ENCODE measurements around the gene SCUBE3. TPM values are rescaled to one million over a fixed set of nuclear protein-coding genes. Genes with fewer than 3 reads are reported as not detected.

The SCUBE3 gene
- total RNA-seq, 1 experiment from 2014 or later, result 0.05 TPM

DNA sequence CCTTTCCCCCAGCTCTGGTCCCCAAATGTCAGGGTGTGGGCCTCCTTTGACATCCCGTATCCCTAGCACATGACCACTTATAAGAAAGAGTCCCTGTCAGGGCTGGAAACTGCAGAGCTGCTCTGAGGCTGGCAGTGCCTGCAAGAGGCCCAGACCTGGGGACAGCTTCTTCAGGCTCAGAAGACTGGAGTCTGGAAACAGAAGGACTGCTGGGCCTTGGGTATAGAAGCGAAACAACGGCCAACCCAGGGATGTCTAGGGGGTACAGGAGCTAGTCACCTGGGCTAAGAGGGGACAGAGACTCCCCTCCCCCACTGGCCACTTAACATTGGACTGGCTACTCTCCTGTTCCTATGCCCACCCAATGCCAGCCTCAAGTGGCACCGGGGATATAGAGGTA is 4.7 kb downstream of the SCUBE3 start (continued):
- TF ChIP-seq, protein P1, sequence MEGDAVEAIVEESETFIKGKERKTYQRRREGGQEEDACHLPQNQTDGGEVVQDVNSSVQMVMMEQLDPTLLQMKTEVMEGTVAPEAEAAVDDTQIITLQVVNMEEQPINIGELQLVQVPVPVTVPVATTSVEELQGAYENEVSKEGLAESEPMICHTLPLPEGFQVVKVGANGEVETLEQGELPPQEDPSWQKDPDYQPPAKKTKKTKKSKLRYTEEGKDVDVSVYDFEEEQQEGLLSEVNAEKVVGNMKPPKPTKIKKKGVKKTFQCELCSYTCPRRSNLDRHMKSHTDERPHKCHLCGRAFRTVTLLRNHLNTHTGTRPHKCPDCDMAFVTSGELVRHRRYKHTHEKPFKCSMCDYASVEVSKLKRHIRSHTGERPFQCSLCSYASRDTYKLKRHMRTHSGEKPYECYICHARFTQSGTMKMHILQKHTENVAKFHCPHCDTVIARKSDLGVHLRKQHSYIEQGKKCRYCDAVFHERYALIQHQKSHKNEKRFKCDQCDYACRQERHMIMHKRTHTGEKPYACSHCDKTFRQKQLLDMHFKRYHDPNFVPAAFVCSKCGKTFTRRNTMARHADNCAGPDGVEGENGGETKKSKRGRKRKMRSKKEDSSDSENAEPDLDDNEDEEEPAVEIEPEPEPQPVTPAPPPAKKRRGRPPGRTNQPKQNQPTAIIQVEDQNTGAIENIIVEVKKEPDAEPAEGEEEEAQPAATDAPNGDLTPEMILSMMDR (IDR thresholded peaks at IDR 0.05 in 2 of 3, conservative IDR thresholded peaks at IDR 0.05 in 1 of 3; ENCODE audit: borderline replicate concordance in 1 of 3, insufficient read depth in 1 of 3, low read depth in 2 of 3, low read length in 2 of 3), result no peak
- TF ChIP-seq, protein P2, sequence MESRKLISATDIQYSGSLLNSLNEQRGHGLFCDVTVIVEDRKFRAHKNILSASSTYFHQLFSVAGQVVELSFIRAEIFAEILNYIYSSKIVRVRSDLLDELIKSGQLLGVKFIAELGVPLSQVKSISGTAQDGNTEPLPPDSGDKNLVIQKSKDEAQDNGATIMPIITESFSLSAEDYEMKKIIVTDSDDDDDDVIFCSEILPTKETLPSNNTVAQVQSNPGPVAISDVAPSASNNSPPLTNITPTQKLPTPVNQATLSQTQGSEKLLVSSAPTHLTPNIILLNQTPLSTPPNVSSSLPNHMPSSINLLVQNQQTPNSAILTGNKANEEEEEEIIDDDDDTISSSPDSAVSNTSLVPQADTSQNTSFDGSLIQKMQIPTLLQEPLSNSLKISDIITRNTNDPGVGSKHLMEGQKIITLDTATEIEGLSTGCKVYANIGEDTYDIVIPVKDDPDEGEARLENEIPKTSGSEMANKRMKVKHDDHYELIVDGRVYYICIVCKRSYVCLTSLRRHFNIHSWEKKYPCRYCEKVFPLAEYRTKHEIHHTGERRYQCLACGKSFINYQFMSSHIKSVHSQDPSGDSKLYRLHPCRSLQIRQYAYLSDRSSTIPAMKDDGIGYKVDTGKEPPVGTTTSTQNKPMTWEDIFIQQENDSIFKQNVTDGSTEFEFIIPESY (IDR thresholded peaks at IDR 0.05; ENCODE audit: extremely low read depth, insufficient replicate concordance, low read length), result no peak

- no peak overlapping the region for H3K4me3 ChIP-seq (replicated peaks in 1 of 2; ENCODE audit: low read depth in 1 of 2, low read length in 2 of 2)
- TF ChIP-seq POLR2AphosphoS5 (IDR thresholded peaks at IDR 0.05; ENCODE audit: low read depth, low read length), result no peak
- TF ChIP-seq, protein P3, sequence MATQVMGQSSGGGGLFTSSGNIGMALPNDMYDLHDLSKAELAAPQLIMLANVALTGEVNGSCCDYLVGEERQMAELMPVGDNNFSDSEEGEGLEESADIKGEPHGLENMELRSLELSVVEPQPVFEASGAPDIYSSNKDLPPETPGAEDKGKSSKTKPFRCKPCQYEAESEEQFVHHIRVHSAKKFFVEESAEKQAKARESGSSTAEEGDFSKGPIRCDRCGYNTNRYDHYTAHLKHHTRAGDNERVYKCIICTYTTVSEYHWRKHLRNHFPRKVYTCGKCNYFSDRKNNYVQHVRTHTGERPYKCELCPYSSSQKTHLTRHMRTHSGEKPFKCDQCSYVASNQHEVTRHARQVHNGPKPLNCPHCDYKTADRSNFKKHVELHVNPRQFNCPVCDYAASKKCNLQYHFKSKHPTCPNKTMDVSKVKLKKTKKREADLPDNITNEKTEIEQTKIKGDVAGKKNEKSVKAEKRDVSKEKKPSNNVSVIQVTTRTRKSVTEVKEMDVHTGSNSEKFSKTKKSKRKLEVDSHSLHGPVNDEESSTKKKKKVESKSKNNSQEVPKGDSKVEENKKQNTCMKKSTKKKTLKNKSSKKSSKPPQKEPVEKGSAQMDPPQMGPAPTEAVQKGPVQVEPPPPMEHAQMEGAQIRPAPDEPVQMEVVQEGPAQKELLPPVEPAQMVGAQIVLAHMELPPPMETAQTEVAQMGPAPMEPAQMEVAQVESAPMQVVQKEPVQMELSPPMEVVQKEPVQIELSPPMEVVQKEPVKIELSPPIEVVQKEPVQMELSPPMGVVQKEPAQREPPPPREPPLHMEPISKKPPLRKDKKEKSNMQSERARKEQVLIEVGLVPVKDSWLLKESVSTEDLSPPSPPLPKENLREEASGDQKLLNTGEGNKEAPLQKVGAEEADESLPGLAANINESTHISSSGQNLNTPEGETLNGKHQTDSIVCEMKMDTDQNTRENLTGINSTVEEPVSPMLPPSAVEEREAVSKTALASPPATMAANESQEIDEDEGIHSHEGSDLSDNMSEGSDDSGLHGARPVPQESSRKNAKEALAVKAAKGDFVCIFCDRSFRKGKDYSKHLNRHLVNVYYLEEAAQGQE (IDR thresholded peaks at IDR 0.05; ENCODE audit: low read depth), result no peak
- TF ChIP-seq, protein P1 (IDR thresholded peaks at IDR 0.05 in 2 of 3, conservative IDR thresholded peaks at IDR 0.05 in 1 of 3; ENCODE audit: borderline replicate concordance in 1 of 3, insufficient read depth in 1 of 3, low read depth in 2 of 3, low read length in 2 of 3), result no peak
- TF ChIP-seq ZNF274 (IDR thresholded peaks at IDR 0.05; ENCODE audit: low read depth, low read length), result no peak
- TF ChIP-seq, protein P4, sequence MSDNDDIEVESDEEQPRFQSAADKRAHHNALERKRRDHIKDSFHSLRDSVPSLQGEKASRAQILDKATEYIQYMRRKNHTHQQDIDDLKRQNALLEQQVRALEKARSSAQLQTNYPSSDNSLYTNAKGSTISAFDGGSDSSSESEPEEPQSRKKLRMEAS (IDR thresholded peaks at IDR 0.05), result no peak
- TF ChIP-seq ZFX (IDR thresholded peaks at IDR 0.05), result no peak
- TF ChIP-seq SIN3A (IDR thresholded peaks at IDR 0.05; ENCODE audit: low read depth), result no peak
- TF ChIP-seq CBX3 (IDR thresholded peaks at IDR 0.05; ENCODE audit: low read depth), result no peak
- TF ChIP-seq RAD21 (IDR thresholded peaks at IDR 0.05; ENCODE audit: low read depth), result no peak
- TF ChIP-seq SRF (IDR thresholded peaks at IDR 0.05; ENCODE audit: low read depth), result no peak
- TF ChIP-seq EZH2phosphoT487 (IDR thresholded peaks at IDR 0.05; ENCODE audit: borderline replicate concordance), result no peak
- CTCF ChIA-PET, result no interaction called here
Observed at GRCh38 chr6:35219683-35220326, 6.0 kb downstream of the SCUBE3 start.

More at GRCh38 chr6:35219683-35220326, 6.0 kb downstream of the SCUBE3 start:
- H3K4me1 ChIP-seq (ENCODE audit: control insufficient read depth in 1 of 2, insufficient read depth in 2 of 2, low read length in 2 of 2), result no peaks in the 10 kb centered on the region; a peak in 1 of 4 replicates
- H3K9ac ChIP-seq (ENCODE audit: low read length), result no peak overlapping the region
- H3K9me3 ChIP-seq (ENCODE audit: control insufficient read depth in 1 of 2, insufficient read depth in 1 of 2, low read depth in 1 of 2, low read length in 2 of 2), result no peaks in the 10 kb centered on the region
- ChIA-PET POLR2A (no interaction called here), RAD21 (ENCODE audit: low non-redundant PET in 1 of 2, low total read pairs in 2 of 2, uncharacterized antibody in 2 of 2, unreplicated experiment in 2 of 2) (no interaction called here)
- no peak for DNase-seq (ENCODE audit: low read depth, low spot score)
- H3K9me2 ChIP-seq (ENCODE audit: insufficient read depth), result no peaks in the 10 kb centered on the region
- H3K36me3 ChIP-seq (ENCODE audit: control insufficient read depth in 1 of 2, insufficient read depth in 2 of 2, low read length in 2 of 2), result no peaks in the 10 kb centered on the region
- H3K4me2 ChIP-seq (ENCODE audit: low read length), result no peak overlapping the region
- intact Hi-C loops (cut with micrococcal nuclease), result no loop called here
- BruUV-seq (replicated peaks), result no TSS peak
- no peak for ATAC-seq
- no peak overlapping the region for H2AFZ ChIP-seq (ENCODE audit: low read depth, low read length, poor library complexity, severe bottlenecking)
- no peaks in the 10 kb centered on the region for H3K79me2 ChIP-seq (ENCODE audit: insufficient read depth, low read length)
- H4K20me1 ChIP-seq (ENCODE audit: insufficient read depth), result no peaks in the 10 kb centered on the region
- no peaks in the 10 kb centered on the region for H3K27me3 ChIP-seq (ENCODE audit: insufficient read depth, low read length)
- H3K27ac ChIP-seq (ENCODE audit: low read depth, low read length), result no peak overlapping the region

All from HCT116 (cell line).